ENCODE data around the gene TNS2. TPM values are rescaled to one million over a fixed set of nuclear protein-coding genes. Genes with fewer than 3 reads are reported as not detected.

TNS2 gene
- total RNA-seq, 2 experiments from 2014 or later = 1.0 to 1.4 TPM

- no peaks in the 10 kb centered on the region for H3K9me3 Mint-ChIP-seq (ENCODE audit: insufficient read depth)
- H3K4me3 Mint-ChIP-seq = no peak overlapping the region
- H3K27me3 Mint-ChIP-seq (ENCODE audit: low read depth) = no peaks in the 10 kb centered on the region
- ChIA-PET CTCF (interaction anchor here (0.7 to 5.9 kb wide), 8 partner anchors 9 to 215 kb away, joined by 3 to 58 read pairs (median 4); partner anchors contain the start of gene ESPL1), POLR2A (interaction anchor here (2.3 kb wide), 1 partner anchor 50 kb away, joined by 9 read pairs; the partner anchor contains the start of gene SOAT2)
- no peak overlapping the region for H3K27ac Mint-ChIP-seq
- no peaks in the 10 kb centered on the region for H3K36me3 Mint-ChIP-seq (ENCODE audit: low read depth)
- no peak for ATAC-seq
- H3K4me1 Mint-ChIP-seq (ENCODE audit: low read depth) = peaks cover 24% of the 10 kb centered on the region
- DNase-seq = no peak
Measured at GRCh38 chr12:53052419-53053217, 2.8 kb downstream of the TNS2 start.

- Mint-ChIP-seq H3K4me3 (peak overlapping the region; percentile 94), H3K27ac (peak overlapping the region; percentile 94), H3K4me1 (ENCODE audit: low read depth) (peaks cover 21% of the 10 kb centered on the region), H3K36me3 (ENCODE audit: low read depth) (no peaks in the 10 kb centered on the region), H3K9me3 (ENCODE audit: insufficient read depth) (no peaks in the 10 kb centered on the region), H3K27me3 (ENCODE audit: low read depth) (no peaks in the 10 kb centered on the region)
- DNase-seq (peak; percentile 69), ATAC-seq (peak; percentile 20)
- ChIA-PET POLR2A (interaction anchor here (1.0 to 2.3 kb wide), 2 partner anchors 8 to 50 kb away, joined by 3 to 9 read pairs; partner anchors contain the start of gene SOAT2), CTCF (interaction anchor here (0.7 to 5.9 kb wide), 14 partner anchors 8 to 268 kb away, joined by 3 to 58 read pairs (median 4); partner anchors contain the start of genes AAAS, ESPL1, SOAT2 and SPRYD3)
Measured at GRCh38 chr12:53053218-53054111, 3.6 kb downstream of the TNS2 start.

GRCh38 chr12:53054112-53054878 lies 4.4 kb downstream of the TNS2 start:
- Mint-ChIP-seq H3K4me1 (ENCODE audit: low read depth) (peaks cover 17% of the 10 kb centered on the region), H3K9me3 (ENCODE audit: insufficient read depth) (no peaks in the 10 kb centered on the region), H3K36me3 (ENCODE audit: low read depth) (no peaks in the 10 kb centered on the region), H3K27ac (peak overlapping the region; percentile 94), H3K27me3 (ENCODE audit: low read depth) (no peaks in the 10 kb centered on the region), H3K4me3 (peak overlapping the region; percentile 94)
- ChIA-PET POLR2A (interaction anchor here (1.0 to 2.3 kb wide), 3 partner anchors 9 to 49 kb away, joined by 3 to 9 read pairs (median 3); partner anchors contain the start of gene SOAT2), CTCF (interaction anchor here (0.7 to 5.9 kb wide), 10 partner anchors 10 to 267 kb away, joined by 3 to 58 read pairs (median 10); partner anchors contain the start of genes AAAS, ESPL1, SOAT2 and SPRYD3)
- DNase-seq (peak; percentile 96), ATAC-seq (peak; percentile 94)

DNA sequence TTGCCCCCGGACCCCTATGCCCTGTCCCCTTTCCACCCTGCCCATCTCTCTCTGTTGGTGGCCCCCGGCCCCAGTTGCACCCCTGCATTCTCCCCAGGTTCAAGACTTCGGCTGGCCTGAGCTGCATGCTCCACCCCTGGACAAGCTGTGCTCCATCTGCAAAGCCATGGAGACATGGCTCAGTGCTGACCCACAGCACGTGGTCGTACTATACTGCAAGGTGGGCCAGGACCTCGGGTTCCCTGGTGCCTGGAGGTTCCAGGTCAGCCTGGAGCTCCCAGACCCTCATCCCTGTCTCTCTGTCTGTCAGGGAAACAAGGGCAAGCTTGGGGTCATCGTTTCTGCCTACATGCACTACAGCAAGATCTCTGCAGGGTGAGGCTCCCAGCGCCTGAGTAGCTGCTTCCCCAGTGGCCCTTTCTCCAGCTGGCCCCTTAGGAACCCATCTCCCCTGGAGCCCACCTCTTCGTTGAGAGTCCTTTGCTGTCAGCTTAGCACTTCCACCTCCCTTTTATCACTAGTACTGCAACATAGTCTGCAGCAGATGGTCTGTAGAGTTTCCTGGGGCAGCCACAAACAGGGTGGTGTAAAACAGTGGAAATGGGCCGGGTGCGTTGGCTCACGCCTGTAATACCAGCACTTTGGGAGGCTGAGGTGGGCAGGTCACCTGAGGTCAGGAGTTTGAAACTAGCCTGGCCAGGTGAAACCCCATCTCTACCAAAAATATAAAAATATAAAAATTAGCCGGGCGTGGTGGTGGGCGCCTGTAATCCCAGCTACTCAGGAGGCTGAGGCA lies 5.8 kb downstream of the TNS2 start:
- DNase-seq (no peak), ATAC-seq (no peak)
- Mint-ChIP-seq H3K4me1 (ENCODE audit: low read depth) (peaks cover 15% of the 10 kb centered on the region), H3K4me3 (peak overlapping the region; percentile 33), H3K27me3 (ENCODE audit: low read depth) (no peaks in the 10 kb centered on the region), H3K36me3 (ENCODE audit: low read depth) (no peaks in the 10 kb centered on the region), H3K27ac (no peak overlapping the region), H3K9me3 (ENCODE audit: insufficient read depth) (no peaks in the 10 kb centered on the region)
- CTCF ChIA-PET = interaction anchor here (1.2 to 5.9 kb wide), 5 partner anchors 10 to 48 kb away, joined by 3 to 58 read pairs (median 13); partner anchors contain the start of gene SOAT2
- POLR2A ChIA-PET = interaction anchor here (1.1 kb wide), 1 partner anchor 12 kb away, joined by 3 read pairs; no protein-coding TSS in a partner anchor

GRCh38 chr12:53056296-53056695 lies 6.4 kb downstream of the TNS2 start:
- CTCF ChIA-PET = interaction anchor here (1.2 to 5.9 kb wide), 4 partner anchors 9 to 43 kb away, joined by 4 to 58 read pairs (median 15); no protein-coding TSS in a partner anchor
- ATAC-seq (no peak), DNase-seq (no peak)
- no peaks in the 10 kb centered on the region for H3K36me3 Mint-ChIP-seq (ENCODE audit: low read depth)
- H3K4me3 Mint-ChIP-seq = no peak overlapping the region
- no peaks in the 10 kb centered on the region for H3K9me3 Mint-ChIP-seq (ENCODE audit: insufficient read depth)
- H3K27me3 Mint-ChIP-seq (ENCODE audit: low read depth) = no peaks in the 10 kb centered on the region
- H3K4me1 Mint-ChIP-seq (ENCODE audit: low read depth) = peaks cover 15% of the 10 kb centered on the region
- POLR2A ChIA-PET = interaction anchor here (1.4 kb wide), 1 partner anchor 37 kb away, joined by 3 read pairs; no protein-coding TSS in a partner anchor
- no peak overlapping the region for H3K27ac Mint-ChIP-seq

DNA sequence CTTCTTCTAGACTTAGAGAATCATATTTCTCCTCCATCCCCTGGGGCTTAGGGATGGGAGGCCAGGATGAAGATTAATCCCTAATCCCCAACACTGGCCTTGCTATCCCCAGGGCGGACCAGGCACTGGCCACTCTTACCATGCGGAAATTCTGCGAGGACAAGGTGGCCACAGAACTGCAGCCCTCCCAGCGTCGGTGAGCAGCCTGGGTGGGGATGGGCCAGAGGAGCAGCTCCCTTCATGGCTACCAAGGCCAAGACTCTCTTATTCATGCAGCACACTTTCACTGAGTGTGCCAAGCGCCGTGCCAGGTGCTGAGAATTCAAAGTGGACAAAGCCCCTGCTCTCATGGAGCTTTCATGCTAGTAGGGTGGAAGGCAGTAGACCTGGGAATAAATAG lies 7.0 kb downstream of the TNS2 start:
- Mint-ChIP-seq H3K27me3 (ENCODE audit: low read depth) (no peaks in the 10 kb centered on the region), H3K4me1 (ENCODE audit: low read depth) (peaks cover 15% of the 10 kb centered on the region), H3K27ac (no peak overlapping the region), H3K36me3 (ENCODE audit: low read depth) (no peaks in the 10 kb centered on the region), H3K4me3 (no peak overlapping the region), H3K9me3 (ENCODE audit: insufficient read depth) (no peaks in the 10 kb centered on the region)
- ATAC-seq = no peak
- no peak for DNase-seq
- ChIA-PET POLR2A (interaction anchor here (1.4 kb wide), 1 partner anchor 37 kb away, joined by 3 read pairs; no protein-coding TSS in a partner anchor), CTCF (interaction anchor here (1.1 to 5.9 kb wide), 5 partner anchors 9 to 46 kb away, joined by 4 to 58 read pairs (median 6); partner anchors contain the start of gene SOAT2)

DNA sequence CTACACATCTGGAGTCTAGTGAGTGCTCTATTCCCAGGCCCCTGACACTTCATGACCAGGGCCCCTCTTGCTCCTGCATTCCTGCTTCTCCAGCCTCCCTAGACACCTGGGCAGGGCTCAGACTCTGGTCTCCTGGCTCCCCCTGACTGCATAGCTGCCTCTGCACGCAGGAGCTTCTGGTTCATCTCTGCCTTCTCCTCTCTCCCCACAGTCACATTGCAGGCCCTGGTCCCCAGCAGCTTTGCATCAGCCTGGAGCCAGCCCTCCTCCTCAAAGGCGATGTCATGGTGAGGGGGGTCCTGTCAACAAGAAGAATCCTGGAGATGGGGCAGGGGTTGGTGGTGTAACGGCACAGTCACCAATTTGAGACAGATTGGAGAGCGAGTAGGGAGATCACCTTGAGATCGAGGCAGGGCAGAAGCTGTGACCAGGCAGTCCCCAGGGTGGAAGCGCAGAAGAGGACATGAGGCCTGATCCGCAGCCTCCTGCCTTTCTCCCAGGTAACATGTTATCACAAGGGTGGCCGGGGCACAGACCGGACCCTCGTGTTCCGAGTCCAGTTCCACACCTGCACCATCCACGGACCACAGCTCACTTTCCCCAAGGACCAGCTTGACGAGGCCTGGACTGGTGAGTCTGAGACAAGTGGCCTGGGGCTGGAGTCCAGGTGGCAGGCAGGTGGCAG lies 8.1 kb downstream of the TNS2 start:
- no peak overlapping the region for H3K27ac Mint-ChIP-seq
- ChIA-PET CTCF (interaction anchor here (1.1 to 5.9 kb wide), 5 partner anchors 8 to 45 kb away, joined by 4 to 58 read pairs (median 5); partner anchors contain the start of gene SOAT2), POLR2A (interaction anchor here (0.6 to 1.4 kb wide), 3 partner anchors 20 to 40 kb away, joined by 3 read pairs; no protein-coding TSS in a partner anchor)
- H3K4me1 Mint-ChIP-seq (ENCODE audit: low read depth) = peaks cover 15% of the 10 kb centered on the region
- no peaks in the 10 kb centered on the region for H3K36me3 Mint-ChIP-seq (ENCODE audit: low read depth)
- no peaks in the 10 kb centered on the region for H3K9me3 Mint-ChIP-seq (ENCODE audit: insufficient read depth)
- no peak overlapping the region for H3K4me3 Mint-ChIP-seq
- ATAC-seq (no peak), DNase-seq (no peak)
- no peaks in the 10 kb centered on the region for H3K27me3 Mint-ChIP-seq (ENCODE audit: low read depth)

DNA sequence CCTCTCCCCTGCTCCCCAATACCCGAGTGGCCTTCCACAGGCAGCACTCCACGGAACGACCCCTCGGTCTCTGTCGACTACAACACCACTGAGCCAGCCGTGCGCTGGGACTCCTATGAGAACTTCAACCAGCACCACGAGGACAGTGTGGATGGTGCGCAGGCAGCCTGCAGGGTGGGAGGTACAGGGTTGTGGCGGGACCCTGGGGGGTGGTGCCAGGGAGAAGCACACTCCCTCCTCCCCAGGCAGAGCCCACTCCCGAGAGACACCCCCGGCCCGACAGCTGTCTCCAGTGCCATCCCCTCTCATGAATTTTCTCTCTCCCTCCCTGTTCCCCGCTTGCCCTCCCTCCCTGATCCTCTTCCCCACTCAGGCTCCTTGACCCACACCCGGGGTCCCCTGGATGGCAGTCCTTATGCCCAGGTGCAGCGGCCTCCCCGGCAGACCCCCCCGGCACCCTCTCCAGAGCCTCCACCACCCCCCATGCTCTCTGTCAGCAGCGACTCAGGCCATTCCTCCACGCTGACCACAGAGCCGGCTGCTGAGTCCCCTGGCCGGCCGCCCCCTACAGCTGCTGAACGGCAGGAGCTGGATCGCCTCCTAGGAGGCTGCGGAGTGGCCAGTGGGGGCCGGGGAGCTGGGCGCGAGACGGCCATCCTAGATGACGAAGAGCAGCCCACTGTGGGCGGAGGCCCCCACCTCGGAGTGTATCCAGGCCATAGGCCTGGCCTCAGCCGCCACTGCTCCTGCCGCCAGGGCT lies 9.0 kb downstream of the TNS2 start:
- Mint-ChIP-seq H3K4me1 (ENCODE audit: low read depth) (peaks cover 10% of the 10 kb centered on the region), H3K27ac (no peak overlapping the region), H3K9me3 (ENCODE audit: insufficient read depth) (no peaks in the 10 kb centered on the region), H3K4me3 (no peak overlapping the region), H3K36me3 (ENCODE audit: low read depth) (peaks cover under 1% of the 10 kb centered on the region), H3K27me3 (ENCODE audit: low read depth) (no peaks in the 10 kb centered on the region)
- DNase-seq (no peak), ATAC-seq (no peak)
- ChIA-PET CTCF (interaction anchor here (1.7 kb wide), 1 partner anchor 40 kb away, joined by 5 read pairs; no protein-coding TSS in a partner anchor), POLR2A (interaction anchor here (0.6 kb wide), 1 partner anchor 40 kb away, joined by 3 read pairs; no protein-coding TSS in a partner anchor)

DNA sequence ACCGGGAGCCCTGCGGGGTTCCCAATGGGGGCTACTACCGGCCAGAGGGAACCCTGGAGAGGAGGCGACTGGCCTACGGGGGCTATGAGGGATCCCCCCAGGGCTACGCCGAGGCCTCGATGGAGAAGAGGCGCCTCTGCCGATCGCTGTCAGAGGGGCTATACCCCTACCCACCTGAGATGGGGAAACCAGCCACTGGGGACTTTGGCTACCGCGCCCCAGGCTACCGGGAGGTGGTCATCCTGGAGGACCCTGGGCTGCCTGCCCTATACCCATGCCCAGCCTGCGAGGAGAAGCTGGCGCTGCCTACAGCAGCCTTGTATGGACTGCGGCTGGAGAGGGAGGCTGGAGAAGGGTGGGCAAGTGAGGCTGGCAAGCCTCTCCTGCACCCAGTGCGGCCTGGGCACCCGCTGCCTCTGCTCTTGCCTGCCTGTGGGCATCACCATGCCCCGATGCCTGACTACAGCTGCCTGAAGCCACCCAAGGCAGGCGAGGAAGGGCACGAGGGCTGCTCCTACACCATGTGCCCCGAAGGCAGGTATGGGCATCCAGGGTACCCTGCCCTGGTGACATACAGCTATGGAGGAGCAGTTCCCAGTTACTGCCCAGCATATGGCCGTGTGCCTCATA lies 9.7 kb downstream of the TNS2 start:
- ChIA-PET POLR2A (no interaction called here), CTCF (interaction anchor here (1.3 kb wide), 1 partner anchor 39 kb away, joined by 4 read pairs; no protein-coding TSS in a partner anchor)
- no peaks in the 10 kb centered on the region for H3K9me3 Mint-ChIP-seq (ENCODE audit: insufficient read depth)
- H3K27me3 Mint-ChIP-seq (ENCODE audit: low read depth) = no peaks in the 10 kb centered on the region
- no peak for DNase-seq
- ATAC-seq = no peak
- H3K4me1 Mint-ChIP-seq (ENCODE audit: low read depth) = peaks cover 5% of the 10 kb centered on the region
- peaks cover 3% of the 10 kb centered on the region for H3K36me3 Mint-ChIP-seq (ENCODE audit: low read depth)
- no peak overlapping the region for H3K4me3 Mint-ChIP-seq
- no peak overlapping the region for H3K27ac Mint-ChIP-seq

Data from activated CD8-positive, alpha-beta T cell treated with anti-CD3 and anti-CD28 coated beads, Interleukin-2, amount 10 ng/mL, durations not matched to agents 7 days and 5 days (primary cell).